ENCODE data around the gene ADK. TPM values are rescaled to one million over a fixed set of nuclear protein-coding genes. Genes with fewer than 3 reads are reported as not detected.

Gene ADK
- total RNA-seq, 1 donor from 2014 or later: 13.1 TPM

- Mint-ChIP-seq H3K27ac (ENCODE audit: unreplicated experiment) (no peak overlapping the region), H3K27me3 (ENCODE audit: unreplicated experiment) (peaks cover 1% of the 10 kb centered on the region), H3K9me3 (ENCODE audit: unreplicated experiment) (no peaks in the 10 kb centered on the region), H3K4me3 (ENCODE audit: unreplicated experiment) (no peak overlapping the region), H3K4me1 (ENCODE audit: unreplicated experiment) (peaks cover 5% of the 10 kb centered on the region), H3K36me3 (ENCODE audit: low read depth, unreplicated experiment) (no peaks in the 10 kb centered on the region)
- no peak for DNase-seq (ENCODE audit: low spot score)
- TF ChIP-seq CTCF (IDR thresholded peaks at IDR 0.05; ENCODE audit: unreplicated experiment): no peak
Observed at GRCh38 chr10:74255214-74255613, 104.2 kb downstream of the ADK start.

- H3K4me1 Mint-ChIP-seq (ENCODE audit: unreplicated experiment): peaks cover 5% of the 10 kb centered on the region
- H3K4me3 Mint-ChIP-seq (ENCODE audit: unreplicated experiment): no peak overlapping the region
- H3K36me3 Mint-ChIP-seq (ENCODE audit: low read depth, unreplicated experiment): no peaks in the 10 kb centered on the region
- H3K27me3 Mint-ChIP-seq (ENCODE audit: unreplicated experiment): peaks cover 1% of the 10 kb centered on the region
- DNase-seq (ENCODE audit: low spot score): no peak
- no peaks in the 10 kb centered on the region for H3K9me3 Mint-ChIP-seq (ENCODE audit: unreplicated experiment)
- TF ChIP-seq CTCF (IDR thresholded peaks at IDR 0.05; ENCODE audit: unreplicated experiment): no peak
- no peak overlapping the region for H3K27ac Mint-ChIP-seq (ENCODE audit: unreplicated experiment)
Observed at GRCh38 chr10:74255888-74256357, 104.9 kb downstream of the ADK start.

- no peak overlapping the region for H3K4me3 Mint-ChIP-seq (ENCODE audit: unreplicated experiment)
- no peaks in the 10 kb centered on the region for H3K9me3 Mint-ChIP-seq (ENCODE audit: unreplicated experiment)
- no peaks in the 10 kb centered on the region for H3K27me3 Mint-ChIP-seq (ENCODE audit: unreplicated experiment)
- no peak for DNase-seq (ENCODE audit: low spot score)
- no peaks in the 10 kb centered on the region for H3K36me3 Mint-ChIP-seq (ENCODE audit: low read depth, unreplicated experiment)
- H3K4me1 Mint-ChIP-seq (ENCODE audit: unreplicated experiment): no peaks in the 10 kb centered on the region
- H3K27ac Mint-ChIP-seq (ENCODE audit: unreplicated experiment): no peak overlapping the region
- no peak for TF ChIP-seq CTCF (IDR thresholded peaks at IDR 0.05; ENCODE audit: unreplicated experiment)
Observed at GRCh38 chr10:74262856-74263255, 111.8 kb downstream of the ADK start.

- no peaks in the 10 kb centered on the region for H3K27me3 Mint-ChIP-seq (ENCODE audit: unreplicated experiment)
- H3K27ac Mint-ChIP-seq (ENCODE audit: unreplicated experiment): no peak overlapping the region
- no peak for DNase-seq (ENCODE audit: low spot score)
- no peaks in the 10 kb centered on the region for H3K4me1 Mint-ChIP-seq (ENCODE audit: unreplicated experiment)
- no peak for TF ChIP-seq CTCF (IDR thresholded peaks at IDR 0.05; ENCODE audit: unreplicated experiment)
- no peaks in the 10 kb centered on the region for H3K36me3 Mint-ChIP-seq (ENCODE audit: low read depth, unreplicated experiment)
- no peaks in the 10 kb centered on the region for H3K9me3 Mint-ChIP-seq (ENCODE audit: unreplicated experiment)
- H3K4me3 Mint-ChIP-seq (ENCODE audit: unreplicated experiment): no peak overlapping the region
Observed at GRCh38 chr10:74263996-74264395, 113.0 kb downstream of the ADK start.

- H3K9me3 Mint-ChIP-seq (ENCODE audit: unreplicated experiment): no peaks in the 10 kb centered on the region
- H3K27me3 Mint-ChIP-seq (ENCODE audit: unreplicated experiment): peaks cover 3% of the 10 kb centered on the region
- H3K36me3 Mint-ChIP-seq (ENCODE audit: low read depth, unreplicated experiment): no peaks in the 10 kb centered on the region
- H3K27ac Mint-ChIP-seq (ENCODE audit: unreplicated experiment): no peak overlapping the region
- no peak overlapping the region for H3K4me3 Mint-ChIP-seq (ENCODE audit: unreplicated experiment)
- no peaks in the 10 kb centered on the region for H3K4me1 Mint-ChIP-seq (ENCODE audit: unreplicated experiment)
- no peak for DNase-seq (ENCODE audit: low spot score)
- no peak for TF ChIP-seq CTCF (IDR thresholded peaks at IDR 0.05; ENCODE audit: unreplicated experiment)
Observed at GRCh38 chr10:74272288-74272687, 121.3 kb downstream of the ADK start.

Data from endothelial cell (in vitro differentiated cells).